CD4-positive, alpha-beta T cell treated with Interleukin-2 at 100 ng/mL for 4 hours (primary cell): Measurements from ENCODE around the gene TEF.

Experiments used
- DNase-seq: peaks from one replicate; pipeline ENCODE4 v3.0.0-alpha.2; 2020; ENCODE audit warnings: low spot score

The TEF gene

DNA sequence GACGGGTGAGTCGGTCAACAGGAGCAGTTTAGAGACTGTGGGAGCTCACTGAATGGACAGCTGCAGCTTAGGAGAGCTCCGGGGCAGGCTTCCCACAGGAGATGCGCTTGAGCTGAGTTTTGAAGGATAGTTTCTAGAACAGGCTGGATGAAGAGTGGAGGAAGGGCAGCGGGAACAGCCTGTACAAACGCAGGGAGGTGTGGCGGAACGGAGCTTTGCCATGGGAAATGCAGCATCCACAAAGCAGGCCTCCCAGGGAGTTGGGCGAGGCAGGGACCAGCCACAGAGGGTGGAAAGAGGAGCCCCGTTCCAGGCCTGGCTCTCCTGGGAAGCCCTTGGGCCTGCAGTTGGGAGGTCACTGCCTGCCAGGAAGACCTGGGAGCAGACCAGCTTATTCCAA is 26.8 kb upstream of the TEF start:
- DNase-seq, result no peak

DNA sequence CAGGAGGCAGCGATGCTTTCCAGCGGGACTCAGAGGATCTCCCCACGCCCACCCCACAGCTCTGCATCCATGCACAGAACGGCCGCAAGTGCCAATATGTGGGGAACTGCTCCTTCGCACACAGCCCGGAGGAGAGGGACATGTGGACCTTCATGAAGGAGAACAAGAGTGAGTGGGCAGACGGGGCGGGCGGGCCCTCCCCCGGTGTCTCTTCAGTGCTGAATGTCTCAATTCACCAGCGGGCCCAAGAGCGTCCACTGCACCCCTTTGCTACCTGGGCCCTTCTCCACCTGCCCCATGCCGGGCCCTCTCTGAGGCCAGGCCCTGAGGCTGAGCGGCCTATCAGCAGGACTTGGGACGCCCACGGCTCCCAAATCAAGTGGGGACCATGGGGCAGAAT is 25.8 kb upstream of the TEF start:
- DNase-seq, result no peak

DNA sequence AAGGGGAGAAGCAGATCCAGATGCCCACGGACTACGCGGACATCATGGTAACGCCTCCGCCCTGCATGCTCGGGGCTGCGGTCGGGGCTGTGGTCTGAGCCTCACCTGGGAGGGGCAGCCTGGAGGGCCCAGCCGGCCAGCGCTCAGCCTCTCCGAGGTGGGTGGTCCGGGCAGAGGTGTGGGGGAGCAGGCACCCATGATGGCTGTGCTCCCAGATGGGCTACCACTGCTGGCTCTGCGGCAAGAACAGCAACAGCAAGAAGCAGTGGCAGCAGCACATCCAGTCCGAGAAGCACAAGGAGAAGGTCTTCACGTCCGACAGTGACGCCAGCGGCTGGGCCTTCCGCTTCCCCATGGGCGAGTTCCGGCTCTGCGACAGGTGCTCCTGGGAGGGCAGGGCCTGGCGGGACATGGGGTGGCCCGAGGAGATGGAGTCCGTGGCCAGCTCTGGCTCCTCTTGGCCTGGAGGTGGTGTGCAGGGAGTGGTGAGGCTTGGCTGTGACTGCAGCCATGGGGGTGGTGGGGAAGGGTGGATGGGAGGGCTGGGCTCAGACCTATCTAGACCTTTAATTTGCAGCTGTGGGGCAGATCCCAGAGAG is 25.2 kb upstream of the TEF start:
- no peak for DNase-seq

DNA sequence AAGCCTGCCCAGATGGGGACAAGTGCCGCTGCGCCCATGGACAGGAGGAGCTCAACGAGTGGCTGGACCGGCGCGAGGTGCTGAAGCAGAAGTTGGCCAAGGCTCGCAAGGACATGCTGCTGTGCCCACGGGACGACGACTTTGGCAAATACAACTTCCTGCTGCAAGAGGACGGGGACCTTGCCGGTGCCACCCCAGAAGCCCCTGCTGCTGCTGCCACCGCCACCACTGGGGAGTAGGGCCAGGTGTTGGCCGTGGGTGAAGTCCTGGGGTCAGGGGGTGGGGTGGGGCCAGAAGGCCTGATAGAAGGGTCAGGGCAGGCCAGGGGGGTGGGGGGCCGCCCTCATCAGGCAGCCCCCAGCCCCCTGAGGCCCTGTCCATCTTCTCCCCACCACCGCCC is 24.6 kb upstream of the TEF start:
- DNase-seq, result no peak

DNA sequence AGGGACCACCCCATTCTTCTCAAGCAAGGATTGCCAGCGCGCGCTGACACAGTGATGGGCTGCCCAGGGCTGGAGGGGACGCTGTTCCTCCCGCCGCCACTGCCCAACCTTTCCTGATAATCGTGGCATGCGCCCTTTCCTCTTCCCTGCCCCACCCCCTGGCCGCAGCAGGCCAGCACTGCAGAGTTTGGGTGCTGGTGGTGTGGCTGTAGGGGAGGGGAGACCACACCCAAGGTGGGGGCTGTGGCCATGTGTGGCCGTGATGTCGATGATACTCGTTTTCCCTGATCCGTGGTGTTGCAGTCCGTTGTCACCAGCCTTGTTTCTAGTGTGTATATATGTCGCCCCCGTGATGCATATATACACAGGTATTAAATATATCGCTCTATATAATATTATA is 22.8 kb upstream of the TEF start:
- no peak for DNase-seq

DNA sequence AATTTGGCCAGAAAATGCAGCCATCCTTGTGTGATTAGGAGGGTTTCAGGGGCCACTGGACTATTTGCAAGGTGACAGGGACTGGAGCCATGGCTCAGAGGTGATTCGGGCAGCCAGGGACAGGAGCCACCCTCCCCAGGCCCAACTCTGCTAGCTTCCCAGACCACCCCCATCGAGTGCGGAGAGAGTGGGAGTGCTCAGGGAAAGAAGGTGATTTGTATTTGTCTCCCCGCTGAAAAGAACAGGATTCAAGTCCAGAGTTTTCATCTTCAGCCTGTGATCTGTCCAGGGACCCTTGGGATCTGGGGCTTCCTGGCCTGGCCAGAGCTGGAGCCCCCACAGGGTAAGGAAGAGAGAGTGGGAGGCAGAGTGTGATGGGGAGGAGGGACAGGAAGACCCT is 22.4 kb upstream of the TEF start:
- DNase-seq, result no peak

DNA sequence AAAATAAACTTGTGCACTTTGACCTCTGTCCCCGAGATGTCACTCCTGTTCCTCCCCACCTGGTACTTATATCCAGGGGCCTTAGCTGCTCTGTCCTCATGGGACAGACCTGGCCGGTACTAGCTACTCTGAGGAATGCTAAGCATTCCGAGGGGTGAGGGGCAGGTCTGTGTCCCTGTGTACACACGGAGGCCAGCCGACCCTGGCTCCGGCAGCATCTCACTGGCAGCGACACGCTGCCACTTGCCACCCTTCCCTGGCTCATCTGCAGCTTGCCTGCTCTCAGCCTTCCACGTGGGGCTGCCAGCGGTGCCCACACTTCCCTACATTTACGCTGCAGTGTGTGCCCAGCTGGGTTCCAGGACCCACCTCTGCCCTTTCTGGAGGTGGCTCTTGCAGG is 21.6 kb upstream of the TEF start:
- no peak for DNase-seq

DNA sequence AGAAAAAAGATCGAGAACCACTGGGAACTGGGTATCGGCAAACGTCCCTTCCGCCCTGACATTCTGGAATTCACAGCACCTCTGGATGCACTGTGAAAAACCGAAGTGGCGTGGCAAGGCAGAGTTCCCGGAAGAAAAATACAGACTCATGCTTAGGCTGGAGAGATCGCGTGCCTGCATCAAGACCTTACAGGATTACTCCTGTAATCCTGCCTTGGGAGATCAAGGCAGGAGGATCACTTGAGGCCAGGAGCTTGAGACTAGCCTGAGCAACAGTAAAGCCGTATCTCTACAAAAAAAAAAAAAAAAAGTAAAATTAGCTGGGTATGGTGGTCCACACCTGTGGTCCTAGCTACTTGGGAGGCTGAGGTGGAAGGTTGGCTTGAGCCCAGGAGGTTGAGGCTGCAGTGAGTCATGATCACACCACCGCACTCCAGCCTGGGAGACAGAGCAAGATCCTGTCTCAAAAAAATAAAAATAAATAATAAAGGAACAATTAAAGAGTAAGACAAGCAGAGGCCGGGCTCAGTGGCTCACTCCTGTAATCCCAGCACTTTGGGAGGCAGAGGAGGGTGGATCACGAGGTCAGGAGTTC is 19.9 kb upstream of the TEF start:
- no peak for DNase-seq

DNA sequence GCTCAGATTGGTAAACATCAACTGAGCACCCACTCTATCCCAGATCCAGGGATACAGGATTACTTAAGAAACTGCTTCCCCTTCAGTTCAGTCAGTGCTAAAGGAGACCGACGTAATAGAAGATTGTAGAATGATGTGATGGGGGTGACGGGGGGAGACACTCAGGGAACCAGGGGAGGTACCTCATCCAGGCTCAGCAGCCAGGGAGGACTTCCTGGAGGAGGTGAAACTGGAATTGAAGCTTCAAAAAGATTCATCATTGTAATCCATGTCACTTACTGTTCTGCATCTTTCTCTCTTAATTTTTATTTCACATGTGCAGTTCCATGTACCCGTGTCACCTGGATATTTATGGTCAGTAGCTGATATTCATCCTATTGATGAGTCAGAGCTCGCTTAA is 19.1 kb upstream of the TEF start:
- no peak for DNase-seq

DNA sequence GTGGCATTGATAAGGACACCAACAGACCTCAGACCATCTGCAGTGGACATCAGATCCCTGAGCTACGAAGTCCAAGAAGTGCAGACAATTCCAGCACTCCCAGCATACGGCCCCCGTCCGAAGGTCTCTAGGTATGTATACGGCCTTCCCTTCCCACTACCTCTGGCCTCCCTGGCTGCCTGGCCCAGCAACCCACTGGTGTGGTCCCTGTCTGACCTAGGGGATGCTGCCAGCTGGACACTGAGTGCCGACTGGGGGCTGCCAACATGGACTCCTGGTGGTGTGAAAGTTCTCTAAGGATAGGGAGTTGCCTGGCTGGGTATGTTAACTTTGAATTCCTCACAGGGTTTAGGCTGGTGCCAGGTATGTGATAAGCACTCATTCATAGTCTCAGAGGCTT is 17.5 kb upstream of the TEF start:
- DNase-seq, result no peak

DNA sequence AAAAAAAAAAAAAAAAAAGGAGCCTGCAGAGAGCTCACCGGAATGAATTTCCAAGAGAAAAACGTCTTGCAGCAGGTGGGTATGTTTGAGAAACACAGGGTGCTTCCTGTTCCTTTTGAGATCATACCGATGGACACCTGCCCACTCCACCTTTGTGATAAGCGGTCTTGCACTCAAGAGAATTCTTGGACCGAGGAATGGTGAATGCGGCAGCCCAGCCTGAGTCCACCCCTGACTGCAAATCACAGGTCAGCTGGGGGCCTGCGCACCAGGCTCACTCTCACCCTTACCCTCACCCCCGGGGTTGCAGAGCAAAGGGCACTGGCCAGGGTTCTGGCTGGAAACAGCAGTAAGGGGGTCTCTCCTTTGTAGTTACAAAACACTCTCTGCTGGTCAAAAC is 16.8 kb upstream of the TEF start:
- DNase-seq, result no peak

DNA sequence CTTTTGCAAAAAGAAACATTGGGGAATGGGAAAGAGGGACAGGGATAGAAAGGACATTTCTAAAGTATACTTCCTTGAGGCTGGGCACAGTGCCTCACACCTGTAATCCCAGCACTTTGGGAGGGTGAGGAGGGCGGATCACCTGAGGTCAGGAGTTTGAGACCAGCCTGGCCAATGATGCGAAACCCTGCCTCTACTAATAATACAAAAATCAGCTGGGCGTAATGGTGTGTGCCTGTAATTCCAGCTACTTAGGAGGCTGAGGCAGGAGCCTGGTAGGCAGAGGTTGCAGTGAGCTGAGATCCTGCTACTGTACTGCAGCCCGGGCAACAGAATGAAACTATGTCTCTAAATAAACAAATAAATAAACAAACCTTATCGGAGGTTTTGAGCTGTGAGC is 16.3 kb upstream of the TEF start:
- DNase-seq, result no peak

DNA sequence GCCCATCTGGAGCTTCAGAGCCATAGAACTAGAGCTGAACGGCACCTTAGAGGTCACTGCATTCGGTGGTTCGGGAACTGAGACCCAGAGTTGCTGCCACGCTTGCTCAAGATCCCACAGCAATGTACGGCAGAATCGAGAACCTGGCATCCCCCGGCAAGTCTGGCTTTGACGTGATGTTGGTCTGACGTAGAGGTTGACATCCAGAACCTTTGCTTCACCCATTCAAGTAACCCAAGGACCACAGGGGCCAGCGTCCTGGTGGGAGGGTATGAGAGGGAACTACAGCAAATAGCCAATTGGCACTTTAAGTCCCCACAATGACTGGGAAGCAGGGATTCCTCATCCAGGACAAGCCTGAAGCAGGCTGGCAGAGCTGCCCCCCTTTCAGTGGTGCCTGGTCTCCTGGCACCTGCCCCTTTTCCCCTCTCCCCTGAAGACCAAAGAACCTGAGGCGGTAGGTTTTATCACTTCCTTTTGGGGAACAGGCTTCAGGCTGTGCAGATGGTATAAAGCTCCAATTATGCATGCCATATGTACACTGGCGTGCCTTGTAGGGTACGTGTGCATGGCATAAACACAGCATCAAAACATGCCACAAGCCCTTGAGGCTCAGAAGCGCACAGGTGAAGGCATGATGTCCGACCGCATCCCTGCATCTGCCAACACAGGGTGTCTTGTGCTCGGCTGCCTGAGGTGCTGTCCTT is 15.3 kb upstream of the TEF start:
- DNase-seq, result no peak

DNA sequence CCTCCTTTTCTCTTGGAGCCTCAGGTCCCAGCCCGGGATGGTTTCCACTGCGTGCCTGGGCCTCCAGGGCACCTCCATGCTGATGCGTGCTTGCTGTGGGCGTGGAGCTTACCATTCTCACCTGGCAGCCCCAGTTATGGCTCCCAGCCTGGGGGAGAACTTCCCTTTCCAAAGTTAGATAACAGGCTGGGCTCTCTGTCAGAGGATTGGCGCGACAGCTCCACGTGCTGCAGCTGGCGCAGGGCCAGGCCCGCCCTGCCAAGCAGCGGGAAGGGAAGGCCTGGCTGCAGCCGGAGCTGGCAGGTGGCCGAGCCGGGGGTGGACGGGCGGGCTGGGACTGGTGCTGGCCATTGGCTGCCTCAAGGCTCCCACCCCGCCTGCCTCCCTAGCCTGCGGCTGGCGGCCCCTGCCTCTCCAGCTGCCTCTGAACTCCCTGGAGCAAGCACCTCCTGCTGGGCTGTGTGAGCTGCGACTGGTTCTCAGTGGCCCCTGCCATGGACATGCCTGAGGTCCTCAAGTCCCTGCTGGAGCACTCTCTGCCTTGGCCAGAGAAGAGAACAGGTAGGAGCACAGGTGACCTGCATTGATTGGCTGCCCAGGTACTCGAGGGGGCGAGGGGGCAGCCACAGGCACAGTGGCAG is 14.6 kb upstream of the TEF start:
- DNase-seq, result no peak

DNA sequence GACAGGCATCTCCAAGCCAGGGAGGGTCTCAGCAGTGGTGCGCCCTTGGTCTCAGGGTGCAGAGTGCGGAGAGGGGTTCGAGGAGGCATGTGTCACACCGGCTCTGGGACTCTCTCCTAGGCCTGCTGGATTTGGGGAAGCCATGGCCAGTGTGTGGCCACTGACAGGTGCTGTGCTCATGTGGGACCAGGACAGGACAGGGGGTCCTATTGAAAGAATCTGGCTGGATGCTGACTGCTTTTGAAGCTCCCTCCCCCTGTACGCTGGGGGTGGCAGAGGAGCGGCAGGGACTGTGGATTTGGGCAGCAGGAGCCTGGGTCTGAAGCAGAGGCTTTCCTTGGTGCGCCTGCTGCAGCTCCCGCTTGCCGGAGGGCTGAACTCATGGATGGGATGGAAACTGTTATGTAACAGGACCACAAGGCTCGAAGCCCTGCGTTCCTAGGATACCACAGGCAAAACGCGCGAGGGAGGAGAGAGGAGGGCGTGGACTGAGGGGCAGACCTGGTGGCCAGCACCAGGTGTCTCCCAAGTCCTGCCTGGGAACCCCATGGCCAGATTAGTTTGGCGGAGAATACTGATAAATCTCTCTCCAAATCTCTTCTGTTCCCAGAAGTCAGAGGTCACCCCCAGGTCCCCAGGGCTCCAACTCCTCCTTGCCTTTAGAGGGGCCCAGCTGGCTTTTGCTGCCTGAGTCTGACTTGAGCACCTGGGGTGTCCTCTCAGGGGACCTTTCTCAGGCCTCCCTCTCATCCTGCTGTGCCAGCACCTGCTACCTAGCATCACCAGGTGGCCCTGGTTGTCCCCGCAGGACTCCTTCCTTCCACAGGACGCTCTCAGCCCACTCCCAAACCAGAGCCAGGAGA is 13.8 kb upstream of the TEF start:
- DNase-seq, result no peak

DNA sequence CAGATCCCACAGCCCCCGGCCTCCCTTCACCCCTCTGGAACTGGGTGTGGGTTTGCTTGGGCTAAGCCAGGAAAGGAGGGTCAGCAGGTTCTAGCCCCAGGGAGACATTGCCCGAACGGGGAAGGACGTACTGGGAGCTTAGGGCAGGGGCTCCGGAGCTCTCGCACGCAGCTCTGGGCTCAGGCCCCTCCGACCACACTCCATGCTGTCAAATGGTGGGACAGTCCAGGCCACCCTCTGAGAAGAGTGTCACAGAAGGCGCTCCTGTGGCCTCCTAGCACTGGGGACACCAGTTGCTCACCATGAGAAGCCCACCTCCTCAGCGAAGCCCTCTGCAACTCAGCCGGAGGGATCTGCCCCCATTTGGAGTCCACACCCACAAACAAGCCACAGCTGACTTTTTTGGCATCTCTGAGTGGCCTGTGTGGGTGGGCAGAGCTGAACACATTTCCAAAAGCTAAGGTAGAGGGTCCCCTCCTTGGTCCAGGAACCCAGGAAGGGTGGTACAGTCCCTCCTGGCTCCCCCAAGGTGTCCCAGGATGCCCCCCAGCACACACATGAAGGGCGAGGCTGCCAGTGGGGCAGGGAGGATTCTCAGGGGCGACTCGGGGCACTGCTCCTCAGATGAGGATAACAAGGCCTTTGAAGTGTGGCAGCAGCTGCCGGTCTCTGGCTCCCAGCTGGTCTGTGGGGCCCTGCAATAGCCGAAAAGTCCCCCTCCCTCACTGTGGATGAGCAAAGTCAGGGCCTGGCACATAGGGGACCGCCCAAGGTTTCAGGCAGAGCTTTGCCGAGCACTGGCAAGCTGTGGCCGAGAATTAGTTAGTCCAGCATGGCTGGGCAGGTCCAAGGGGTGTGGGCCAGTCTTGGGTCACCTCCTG is 13.0 kb upstream of the TEF start:
- DNase-seq, result no peak

DNA sequence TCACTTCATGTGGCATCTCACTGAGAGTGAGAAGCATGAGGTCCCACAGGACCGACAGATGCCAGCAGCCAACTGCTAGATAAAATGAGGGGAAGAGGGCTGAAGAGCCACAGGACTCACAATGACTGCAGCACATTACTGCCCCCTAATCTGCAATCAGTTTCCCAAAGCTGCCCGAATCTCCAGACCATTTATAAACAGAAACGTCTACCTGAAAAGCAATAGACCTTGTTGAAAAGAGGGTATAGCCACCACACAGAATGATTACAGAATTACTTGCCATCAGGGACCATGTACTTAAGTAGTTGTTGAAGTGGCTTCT is 12.4 kb upstream of the TEF start:
- DNase-seq, result no peak

DNA sequence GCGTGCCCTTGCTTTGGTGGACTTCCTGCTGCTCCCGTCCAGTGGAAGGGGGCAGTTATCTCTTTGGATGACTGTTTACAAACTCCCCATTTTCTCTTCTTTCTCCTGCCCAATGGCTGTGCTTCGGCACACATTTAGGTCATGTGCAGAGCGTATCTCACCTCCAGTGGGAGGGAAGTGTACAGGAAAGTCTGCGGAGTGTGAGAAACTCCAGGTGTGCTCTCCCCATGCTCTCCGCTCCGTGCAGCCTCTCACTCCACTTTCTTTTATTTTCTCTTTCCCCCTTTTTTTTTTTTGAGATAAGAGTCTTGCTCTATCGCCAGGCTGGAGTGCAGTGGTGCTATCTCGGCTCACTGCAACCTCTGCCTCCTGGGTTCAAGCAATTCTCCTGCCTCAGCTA is 11.9 kb upstream of the TEF start:
- no peak for DNase-seq

DNA sequence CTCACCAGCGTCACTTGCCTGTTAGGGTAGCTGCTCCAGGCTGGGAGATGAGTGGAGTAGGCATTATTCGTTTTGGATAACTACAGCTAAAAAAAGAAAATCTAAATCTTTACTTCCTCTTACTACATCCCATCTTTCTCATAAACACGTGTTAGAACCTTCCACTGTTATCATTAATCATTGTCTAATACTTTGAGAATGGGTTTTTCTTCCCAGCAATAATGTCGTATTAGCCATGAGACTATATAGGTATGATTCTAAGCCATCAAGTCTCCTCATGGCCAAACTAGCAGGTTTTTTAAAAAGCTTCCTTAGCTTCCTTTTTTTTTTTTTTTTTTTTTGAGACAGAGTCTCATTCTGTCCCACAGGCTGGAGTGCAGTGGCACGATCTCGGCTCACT is 3.9 kb upstream of the TEF start:
- no peak for DNase-seq

DNA sequence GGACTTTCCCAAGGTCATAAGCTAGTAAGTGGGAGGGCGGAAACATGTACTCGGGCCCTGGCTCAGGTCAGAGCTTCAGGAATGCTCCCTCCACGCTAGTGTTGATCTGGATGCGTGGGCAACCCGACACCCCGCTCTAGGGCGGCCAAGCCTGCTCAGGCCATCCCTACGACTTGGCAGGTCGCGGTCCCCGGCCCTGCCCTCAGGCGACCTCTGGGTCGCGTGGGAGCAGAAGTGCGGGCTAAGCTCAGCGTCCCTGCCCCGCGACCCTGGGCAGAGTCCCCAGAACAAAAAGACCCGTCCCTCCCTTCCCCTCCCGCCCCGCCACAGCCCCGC is 781 bp upstream of the TEF start:
- DNase-seq, result no peak

DNA sequence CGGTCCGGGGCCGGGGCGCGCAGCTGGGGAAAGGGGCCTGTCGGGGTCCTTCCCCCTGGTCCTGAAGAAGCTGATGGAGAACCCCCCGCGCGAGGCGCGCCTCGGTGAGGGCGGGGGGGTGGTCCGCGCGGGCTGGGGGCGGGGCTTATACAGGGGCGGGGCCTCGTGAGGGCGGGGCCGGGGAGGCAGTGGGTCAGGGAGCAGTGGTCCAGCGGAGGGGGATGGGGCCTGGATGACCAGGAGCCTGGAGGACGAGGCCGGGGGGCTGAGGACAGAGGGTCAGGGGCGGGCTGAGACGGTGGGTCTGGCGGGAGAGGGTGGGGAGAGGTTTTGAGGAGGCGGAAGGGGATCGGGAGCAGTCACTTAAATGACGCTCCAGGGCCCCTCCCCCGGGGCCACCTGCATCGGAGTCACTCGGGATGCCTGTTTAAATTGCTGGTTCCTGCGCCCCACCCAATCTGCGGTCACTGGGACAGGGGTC is 396 bp downstream of the TEF start:
- DNase-seq, result peak; percentile 39

DNA sequence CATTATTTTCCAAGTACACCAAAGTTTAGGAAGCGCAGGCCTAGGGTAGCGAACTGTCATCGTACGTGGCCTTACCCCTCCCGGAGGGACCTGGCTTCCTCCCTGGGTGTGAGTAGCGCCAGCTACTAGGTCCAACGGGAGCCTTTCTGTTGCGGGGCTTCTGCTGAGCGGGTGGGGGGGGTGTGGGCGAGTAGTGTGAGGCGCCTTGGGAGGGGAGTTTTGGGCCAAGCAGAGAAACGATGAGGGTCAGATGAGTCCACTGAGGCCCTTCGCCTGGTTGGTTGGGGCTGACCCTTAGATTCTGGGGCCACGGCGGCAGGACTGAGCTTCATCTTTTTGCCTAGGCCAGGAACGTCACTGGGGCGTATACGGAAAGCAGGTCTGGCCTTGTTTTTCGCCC is 868 bp downstream of the TEF start:
- no peak for DNase-seq
